Tibial nerve (tissue), 4 donors: ENCODE results near the gene MPL.

Experiments
- CTCF ChIP-seq, 5 experiments: fragments of 200-600 bp in 3 of 5; fragments of 450-650 bp in 2 of 5; sonication (generic) in 3 of 5; IDR thresholded peaks; one replicate each; pipeline ENCODE4 v1.5.1; 2016 to 2019; ENCODE audit warnings: antibody characterized with exemption in 5 of 5, mild to moderate bottlenecking in 3 of 5, moderate library complexity in 2 of 5
- EP300 ChIP-seq, 2 donors: sonication (generic); formaldehyde crosslinking; IDR thresholded peaks; one replicate each; pipeline ENCODE4 v1.6.1; 2017; ENCODE audit warnings: antibody characterized with exemption in 2 of 2, mild to moderate bottlenecking in 1 of 2
- POLR2A ChIP-seq, 2 donors: fragments of 450-650 bp; IDR thresholded peaks; one replicate each; pipeline ENCODE4 v1.6.1; 2017; ENCODE audit warnings: antibody characterized with exemption in 2 of 2, mild to moderate bottlenecking in 2 of 2, moderate library complexity in 2 of 2

GRCh38 chr1:43292679-43293078 lies 44.9 kb upstream of the MPL start:
- TF ChIP-seq CTCF (IDR thresholded peaks at IDR 0.05) (no peak), EP300 (IDR thresholded peaks at IDR 0.05) (no peak), POLR2A (IDR thresholded peaks at IDR 0.05) (no peak)
